T-helper 22 cell (primary cell): ENCODE measurements around the gene OR2Z1.
"Not testable (repeated sequence)": the region's sequence is repeated elsewhere in the genome, so short reads cannot be mapped to it uniquely, and the experiment has no call there.

Experiments
- DNase-seq: peaks from one replicate; pipeline ENCODE4 v3.0.0-alpha.2; 2020; ENCODE audit warnings: low read depth

OR2Z1 gene

GRCh38 chr19:8703223-8703622, 18.2 kb upstream of the OR2Z1 start:
- no peak for DNase-seq

- not testable (repeated sequence) for DNase-seq
Measured at GRCh38 chr19:8705304-8705703, 16.1 kb upstream of the OR2Z1 start.

DNA sequence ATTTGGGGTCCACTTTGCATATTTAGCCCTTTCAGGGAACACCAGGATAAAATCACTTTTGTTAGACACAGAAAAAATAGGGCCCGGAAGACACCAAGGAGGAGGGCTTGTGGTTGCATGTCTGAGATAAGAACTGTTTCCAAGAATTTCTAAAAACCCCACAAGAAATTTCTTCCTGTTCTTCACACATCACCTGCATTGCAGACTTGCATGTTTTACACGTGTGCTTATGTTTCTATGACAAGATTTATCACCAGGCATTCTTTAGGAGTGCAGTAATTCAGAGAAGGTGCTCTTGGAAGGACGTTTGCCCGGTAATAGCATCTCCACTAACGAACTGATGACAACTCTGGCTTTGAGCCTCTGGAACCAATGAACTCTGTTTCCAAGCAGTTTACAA, 15.7 kb upstream of the OR2Z1 start:
- DNase-seq = no peak

DNA sequence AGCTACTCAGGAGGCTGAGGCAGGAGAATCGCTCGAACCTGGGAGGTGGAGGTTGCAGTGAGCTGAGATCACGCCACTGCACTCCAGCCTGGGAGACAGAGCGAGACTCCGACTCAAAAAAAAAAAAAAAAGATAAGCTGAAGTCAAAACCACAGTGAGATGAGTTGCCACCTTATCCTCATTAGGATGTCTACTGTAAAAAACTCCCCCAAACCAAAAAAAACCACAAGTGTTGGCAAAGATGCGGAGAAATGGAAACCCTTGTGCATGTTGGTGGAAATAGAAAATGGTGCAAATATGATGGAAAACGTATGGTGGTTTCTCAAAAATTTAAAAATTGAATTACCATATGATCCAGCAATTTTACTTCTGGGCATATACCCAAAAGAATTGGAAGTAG, 11.1 kb upstream of the OR2Z1 start:
- not testable (repeated sequence) for DNase-seq

GRCh38 chr19:8722032-8722431, 598 bp downstream of the OR2Z1 start:
- no peak for DNase-seq

GRCh38 chr19:8724276-8724675, 2.8 kb downstream of the OR2Z1 start:
- no peak for DNase-seq

GRCh38 chr19:8731428-8732169, 10.2 kb downstream of the OR2Z1 start:
- DNase-seq = no peak

GRCh38 chr19:8738377-8738776, 16.9 kb downstream of the OR2Z1 start:
- no peak for DNase-seq

DNA sequence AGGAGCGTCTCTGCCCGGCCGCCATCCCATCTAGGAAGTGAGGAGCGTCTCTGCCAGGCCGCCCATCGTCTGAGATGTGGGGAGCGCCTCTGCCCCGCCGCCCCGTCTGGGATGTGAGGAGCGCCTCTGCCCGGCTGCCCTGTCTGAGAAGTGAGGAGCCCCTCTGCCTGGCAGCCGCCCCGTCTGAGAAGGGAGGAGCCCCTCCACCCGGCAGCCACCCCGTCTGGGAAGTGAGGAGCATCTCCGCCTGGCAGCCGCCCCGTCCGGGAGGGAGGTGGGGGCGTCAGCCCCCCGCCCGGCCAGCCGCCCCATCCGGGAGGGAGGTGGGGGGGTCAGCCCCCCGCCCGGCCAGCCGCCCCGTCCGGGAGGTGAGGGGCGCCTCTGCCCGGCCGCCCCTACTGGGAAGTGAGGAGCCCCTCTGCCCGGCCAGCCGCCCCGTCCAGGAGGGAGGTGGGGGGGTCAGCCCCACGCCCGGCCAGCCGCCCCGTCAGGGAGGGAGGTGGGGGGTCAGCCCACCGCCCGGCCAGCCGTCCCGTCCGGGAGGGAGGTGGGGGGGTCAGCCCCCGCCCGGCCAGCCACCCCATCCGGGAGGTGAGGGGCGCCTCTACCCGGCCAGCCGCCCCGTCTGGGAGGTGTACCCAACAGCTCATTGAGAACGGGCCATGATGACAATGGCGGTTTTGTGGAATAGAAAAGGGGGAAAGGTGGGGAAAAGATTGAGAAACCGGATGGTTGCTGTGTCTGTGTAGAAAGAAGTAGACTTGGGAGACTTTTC, 18.0 kb downstream of the OR2Z1 start:
- not testable (repeated sequence) for DNase-seq

- not testable (repeated sequence) for DNase-seq
Measured at GRCh38 chr19:8767257-8767656, 45.8 kb downstream of the OR2Z1 start.

DNA sequence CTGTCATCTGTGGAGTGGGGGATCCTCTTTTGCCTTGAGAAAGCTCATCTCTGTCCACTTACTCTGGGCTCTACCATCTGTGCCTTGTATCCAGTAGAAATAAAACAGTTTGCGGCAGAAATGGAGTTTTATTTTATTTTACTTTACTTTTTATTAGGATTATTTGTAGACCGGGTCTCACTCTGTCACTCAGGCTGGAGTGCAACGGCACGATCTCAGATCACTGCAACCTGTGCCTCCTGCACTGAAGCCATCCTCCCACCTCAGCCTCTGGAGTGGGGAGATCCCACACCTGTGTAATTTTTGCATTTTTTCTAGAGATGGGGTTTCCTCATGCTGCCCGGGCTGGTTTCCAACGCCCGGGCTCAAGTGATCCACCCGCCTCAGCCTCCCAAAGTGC, 47.8 kb downstream of the OR2Z1 start:
- DNase-seq = not testable (repeated sequence)

- not testable (repeated sequence) for DNase-seq
Measured at GRCh38 chr19:8773587-8773986, 52.2 kb downstream of the OR2Z1 start.
